Endothelial cell of umbilical vein (primary cell): ENCODE measurements around the gene ATAD2B. TPM values are rescaled to one million over a fixed set of nuclear protein-coding genes. Genes with fewer than 3 reads are reported as not detected.

Source experiments
- BruUV-seq: library from RNA; stranded (reverse); fragments of 400-500 nt; replicated peaks from 2 replicates; lab custom pipeline; 2021; lab: Mats Ljungman, UMichigan
- CTCF ChIA-PET: fragments of 300-600, 350-600 bp; sonication (Branson Sonifier 250); formaldehyde crosslinking; loops from one replicate; lab custom pipeline; 2021; ENCODE audit warnings: antibody characterized with exemption, inconsistent platforms; lab: Charles Lee
- POLR2A ChIA-PET: fragments of 300-600, 350-600 bp; sonication (Branson Sonifier 250); formaldehyde crosslinking; loops from one replicate; lab custom pipeline; 2021; ENCODE audit warnings: antibody characterized with exemption, inconsistent platforms; lab: Charles Lee
- DNase-seq: peaks from one replicate; pipeline ENCODE4 v3.0.0-alpha.2; 2011; ENCODE audit warnings: low read depth, low spot score
- FAIRE-seq: peaks from 2 replicates; lab custom pipeline; 2011; peaks lifted over from hg19 to GRCh38; lab: Jason Lieb, UNC
- H2AFZ ChIP-seq: 2 replicates; pipeline ENCODE4 v1.6.0; 2012; ENCODE audit warnings: low read depth, low read length, control low read depth, inconsistent platforms
- H3K27ac ChIP-seq: 2 replicates; pipeline ENCODE4 v1.5.1; 2011; ENCODE audit warnings: low read depth, mild to moderate bottlenecking, control low read depth, low read length, moderate library complexity; ENCODE audit not compliant: insufficient read depth
- H3K27me3 ChIP-seq, 2 experiments: 2 replicates each; pipeline versions ENCODE4 v1.6.0 to v1.6.1; 2011; ENCODE audit warnings: low read length in 2 of 2, mixed read lengths in 1 of 2; ENCODE audit not compliant: control insufficient read depth in 2 of 2, insufficient read depth in 2 of 2
- H3K36me3 ChIP-seq, 2 experiments: 2 replicates in 1 of 2; 3 replicates in 1 of 2; pipeline ENCODE4 v1.5.1; 2011; ENCODE audit warnings: low read length in 2 of 2, mild to moderate bottlenecking in 1 of 2, moderate library complexity in 1 of 2; ENCODE audit not compliant: control insufficient read depth in 2 of 2, insufficient read depth in 2 of 2; ENCODE audit errors: extremely low read depth in 1 of 2
- H3K4me1 ChIP-seq: 3 replicates; pipeline ENCODE4 v1.5.1; 2011; ENCODE audit warnings: mild to moderate bottlenecking, low read length; ENCODE audit not compliant: control insufficient read depth, insufficient read depth; ENCODE audit errors: extremely low read depth
- H3K4me2 ChIP-seq: 2 replicates; pipeline ENCODE4 v1.6.1; 2011; ENCODE audit warnings: low read length, control low read depth, mixed read lengths; ENCODE audit not compliant: insufficient read depth
- H3K4me3 ChIP-seq, 3 experiments: fragments of 200-600 bp in 1 of 3; sonication (generic), shearing (Covaris generic) in 1 of 3; replicated peaks in 1 of 3; 2 replicates each; pipeline ENCODE4 v1.5.1; 2011 to 2016; ENCODE audit warnings: control low read depth in 3 of 3, low read length in 3 of 3, mild to moderate bottlenecking in 2 of 3, inconsistent platforms in 1 of 3, low read depth in 1 of 3, moderate library complexity in 1 of 3; ENCODE audit not compliant: insufficient read depth in 1 of 3
- H3K79me2 ChIP-seq: 2 replicates; pipeline ENCODE4 v1.6.0; 2012; ENCODE audit warnings: low read length, inconsistent platforms; ENCODE audit not compliant: control insufficient read depth, insufficient read depth
- H3K9ac ChIP-seq: replicated peaks from 2 replicates; pipeline ENCODE3; 2011; ENCODE audit warnings: low read length, control low read depth; ENCODE audit not compliant: insufficient read depth; ENCODE audit errors: extremely low read depth
- H3K9me1 ChIP-seq: replicated peaks from 3 replicates; pipeline ENCODE4 v1.6.0; 2011; ENCODE audit warnings: mild to moderate bottlenecking, low read length; ENCODE audit not compliant: control insufficient read depth, insufficient read depth; ENCODE audit errors: extremely low read depth
- H3K9me3 ChIP-seq: replicated peaks from 2 replicates; pipeline ENCODE4 v1.5.1; 2012; ENCODE audit warnings: low read length, inconsistent platforms; ENCODE audit not compliant: control insufficient read depth, insufficient read depth
- H4K20me1 ChIP-seq: replicated peaks from 2 replicates; pipeline ENCODE3; 2011; ENCODE audit warnings: mild to moderate bottlenecking, low read length; ENCODE audit not compliant: control insufficient read depth, insufficient read depth; ENCODE audit errors: extremely low read depth
- EZH2 ChIP-seq: IDR thresholded peaks from 2 replicates; pipeline ENCODE4 v1.6.1; 2012; ENCODE audit warnings: borderline replicate concordance, low read depth, mild to moderate bottlenecking, moderate library complexity, low read length, inconsistent platforms; ENCODE audit not compliant: severe bottlenecking
- FOS ChIP-seq: IDR thresholded peaks from 2 replicates; pipeline ENCODE4 v1.6.1; 2011; ENCODE audit warnings: mild to moderate bottlenecking, low read length, moderate library complexity, borderline replicate concordance; ENCODE audit not compliant: insufficient read depth
- GATA2 ChIP-seq: IDR thresholded peaks from 2 replicates; pipeline ENCODE4 v1.7.0; 2011; ENCODE audit warnings: low read depth, mild to moderate bottlenecking, moderate library complexity, mixed read lengths, low read length; ENCODE audit not compliant: insufficient read length, insufficient read depth
- JUN ChIP-seq: IDR thresholded peaks from 2 replicates; pipeline ENCODE4 v1.6.1; 2011; ENCODE audit warnings: borderline replicate concordance, low read depth; ENCODE audit not compliant: insufficient read length, insufficient read depth
- MYC ChIP-seq: IDR thresholded peaks from one replicate; pipeline ENCODE4 v1.6.1; 2011; ENCODE audit warnings: mild to moderate bottlenecking, low read depth, low read length
- POLR2A ChIP-seq: IDR thresholded peaks from 2 replicates; pipeline ENCODE4 v1.6.1; 2012; ENCODE audit warnings: low read depth, mild to moderate bottlenecking, control low read depth, low read length
- POLR2AphosphoS5 ChIP-seq: IDR thresholded peaks from 2 replicates; pipeline ENCODE4 v1.6.1; 2012; ENCODE audit warnings: low read depth, mild to moderate bottlenecking, control low read depth, low read length, moderate library complexity; ENCODE audit not compliant: insufficient read depth
- dilution Hi-C: fragments of 300-500 bp; cut with MboI; formaldehyde crosslinking; loops from one replicate; pipeline ENCODE4 v1.15.0; 2019; ENCODE audit warnings: low sequenced_read_pairs; ENCODE audit not compliant: extremely low pct_ligation_motif_present
- intact Hi-C: fragments of 100-400 bp; cut with micrococcal nuclease; formaldehyde crosslinking; loops from one replicate; pipeline ENCODE4 v1.10.0; 2022
- polyA plus RNA-seq, 4 experiments: library from polyadenylated mRNA; depleted of rRNA in 3 of 4; stranded (reverse) in 3 of 4; unstranded in 1 of 4; fragments of >200 nt; gene quantifications; 2 replicates each; pipeline versions ENCODE4 v1.2.1 to v1.2.3, GENCODE V29; 2011 to 2012; ENCODE audit warnings: missing spikeins in 1 of 4
- total RNA-seq: library from RNA; stranded (reverse); gene quantifications from 2 replicates; pipeline ENCODE4 v1.2.3, GENCODE V29; 2021
- TF ChIP-seq, protein P1 (sequence below): IDR thresholded peaks from 2 replicates; pipeline ENCODE4 v1.6.1; 2011; ENCODE audit not compliant: insufficient read depth, insufficient read length
- TF ChIP-seq, protein P2 (sequence below), 2 donors: IDR thresholded peaks; 1 replicate in 1 of 2; 2 replicates in 1 of 2; pipeline ENCODE4 v1.5.1; 2011; ENCODE audit warnings: low read length in 2 of 2, mild to moderate bottlenecking in 2 of 2, moderate library complexity in 2 of 2, control low read depth in 1 of 2, inconsistent platforms in 1 of 2, low read depth in 1 of 2; ENCODE audit not compliant: insufficient read depth in 1 of 2; ENCODE audit errors: extremely low read depth in 1 of 2

The ATAD2B gene
- total and polyA plus RNA-seq, 2 donors (not counting 3 experiments of a cell fraction or from before 2014, with no cell fraction given), result 2.5 to 19.1 TPM

DNA sequence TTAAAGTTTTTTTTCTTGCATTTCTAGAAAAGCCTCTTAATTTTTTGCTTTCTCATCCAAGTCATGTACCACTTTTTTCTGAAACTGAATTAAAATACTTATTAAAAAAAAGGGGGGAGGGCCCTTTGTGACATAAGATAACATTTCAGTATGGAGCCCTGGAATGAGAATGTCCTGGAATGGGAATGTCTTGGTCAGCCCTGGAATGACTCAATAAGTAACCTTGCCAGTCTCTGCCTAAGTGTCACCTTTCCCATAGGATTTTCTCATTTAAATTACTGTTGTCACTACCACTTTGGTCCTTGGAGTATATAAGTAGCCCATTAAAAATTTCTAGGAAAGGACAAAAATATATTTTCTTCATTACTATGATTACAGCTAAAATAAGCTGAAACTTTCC is 18.1 kb upstream of the ATAD2B start:
- no peaks in the 10 kb centered on the region for H3K36me3 ChIP-seq
- no peaks in the 10 kb centered on the region for H4K20me1 ChIP-seq
- no peak overlapping the region for H3K9ac ChIP-seq
- DNase-seq (no peak), FAIRE-seq (peak; percentile 21)
- peaks cover 8% of the 10 kb centered on the region for H3K4me1 ChIP-seq
- intact Hi-C loops, result no loop called here
- CTCF ChIA-PET, result interaction anchor here (1.0 kb wide), 1 partner anchor 19 kb away, joined by 3 read pairs; no protein-coding TSS in a partner anchor
- no peak overlapping the region for H3K27ac ChIP-seq
- H3K4me2 ChIP-seq, result no peak overlapping the region
- peaks cover 43% of the 10 kb centered on the region for H3K79me2 ChIP-seq
- no peak for TF ChIP-seq POLR2A
- no peak for TF ChIP-seq JUN
- TF ChIP-seq EZH2, result no peak
- TF ChIP-seq GATA2, result no peak
- no peak for TF ChIP-seq MYC
- no peak for TF ChIP-seq POLR2AphosphoS5
- TF ChIP-seq, protein P1, sequence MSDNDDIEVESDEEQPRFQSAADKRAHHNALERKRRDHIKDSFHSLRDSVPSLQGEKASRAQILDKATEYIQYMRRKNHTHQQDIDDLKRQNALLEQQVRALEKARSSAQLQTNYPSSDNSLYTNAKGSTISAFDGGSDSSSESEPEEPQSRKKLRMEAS, result no peak
- TF ChIP-seq, protein P2, sequence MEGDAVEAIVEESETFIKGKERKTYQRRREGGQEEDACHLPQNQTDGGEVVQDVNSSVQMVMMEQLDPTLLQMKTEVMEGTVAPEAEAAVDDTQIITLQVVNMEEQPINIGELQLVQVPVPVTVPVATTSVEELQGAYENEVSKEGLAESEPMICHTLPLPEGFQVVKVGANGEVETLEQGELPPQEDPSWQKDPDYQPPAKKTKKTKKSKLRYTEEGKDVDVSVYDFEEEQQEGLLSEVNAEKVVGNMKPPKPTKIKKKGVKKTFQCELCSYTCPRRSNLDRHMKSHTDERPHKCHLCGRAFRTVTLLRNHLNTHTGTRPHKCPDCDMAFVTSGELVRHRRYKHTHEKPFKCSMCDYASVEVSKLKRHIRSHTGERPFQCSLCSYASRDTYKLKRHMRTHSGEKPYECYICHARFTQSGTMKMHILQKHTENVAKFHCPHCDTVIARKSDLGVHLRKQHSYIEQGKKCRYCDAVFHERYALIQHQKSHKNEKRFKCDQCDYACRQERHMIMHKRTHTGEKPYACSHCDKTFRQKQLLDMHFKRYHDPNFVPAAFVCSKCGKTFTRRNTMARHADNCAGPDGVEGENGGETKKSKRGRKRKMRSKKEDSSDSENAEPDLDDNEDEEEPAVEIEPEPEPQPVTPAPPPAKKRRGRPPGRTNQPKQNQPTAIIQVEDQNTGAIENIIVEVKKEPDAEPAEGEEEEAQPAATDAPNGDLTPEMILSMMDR (IDR thresholded peaks at IDR 0.05; ENCODE audit: extremely low read depth in 1 of 2, insufficient read depth in 1 of 2, low read depth in 1 of 2, low read length in 2 of 2), result no peak
- TF ChIP-seq FOS, result no peak
- no peak overlapping the region for H3K4me3 ChIP-seq
- H2AFZ ChIP-seq, result no peak overlapping the region
- no peaks in the 10 kb centered on the region for H3K27me3 ChIP-seq
- BruUV-seq, result no TSS peak
- POLR2A ChIA-PET, result no interaction called here
- no peaks in the 10 kb centered on the region for H3K9me3 ChIP-seq
- dilution Hi-C loops, result no loop called here
- H3K9me1 ChIP-seq, result no peaks in the 10 kb centered on the region
